Measurements from ENCODE around the gene TUBGCP6.

- TF ChIP-seq TAF1 (IDR thresholded peaks at IDR 0.05; ENCODE audit: low read depth, low read length) (no peak), POLR2A (IDR thresholded peaks at IDR 0.05; ENCODE audit: low read depth, low read length) (no peak), POLR2AphosphoS5 (IDR thresholded peaks at IDR 0.05; ENCODE audit: low read depth, low read length) (no peak), SPI1 (IDR thresholded peaks at IDR 0.05; ENCODE audit: low read depth, low read length) (no peak), POU2F2 (IDR thresholded peaks at IDR 0.05; ENCODE audit: low read depth, low read length) (no peak), PAX5 (IDR thresholded peaks at IDR 0.05; ENCODE audit: insufficient read depth, low read length, severe bottlenecking) (no peak)
Measured at GRCh38 chr22:50269573-50269969, 24.7 kb upstream of the TUBGCP6 start.
